Measurements from ENCODE around the gene CCDC43. TPM values are rescaled to one million over a fixed set of nuclear protein-coding genes. Genes with fewer than 3 reads are reported as not detected.

CCDC43 gene
- polyA plus RNA-seq, 1 donor (not counting 4 experiments of a cell fraction or from before 2014, with no cell fraction given): 23.0 TPM

GRCh38 chr17:44664867-44665266 is 24.7 kb downstream of the CCDC43 start:
- Histone ChIP-seq H3K4me2 (ENCODE audit: control insufficient read depth, extremely low read depth, insufficient read depth, low read depth, low read length) (no peak overlapping the region), H3K4me3 (ENCODE audit: control insufficient read depth in 2 of 3, extremely low read depth in 1 of 3, insufficient read depth in 2 of 3, low read depth in 1 of 3, low read length in 3 of 3) (no peak overlapping the region), H3K79me2 (ENCODE audit: control insufficient read depth, insufficient read depth, low read length) (no peaks in the 10 kb centered on the region), H3K9ac (ENCODE audit: control insufficient read depth, extremely low read depth, insufficient read depth, low read length) (no peak overlapping the region), H2AFZ (ENCODE audit: control insufficient read depth, low read length) (no peak overlapping the region), H3K9me3 (ENCODE audit: control insufficient read depth, low read depth, low read length) (no peaks in the 10 kb centered on the region), H3K4me1 (ENCODE audit: control insufficient read depth, extremely low read depth, insufficient read depth, low read length) (no peaks in the 10 kb centered on the region), H3K9me1 (ENCODE audit: control insufficient read depth, extremely low read depth, insufficient read depth, low read length) (no peaks in the 10 kb centered on the region), H3K27me3 (ENCODE audit: control insufficient read depth, extremely low read depth, insufficient read depth, low read length) (no peaks in the 10 kb centered on the region), H4K20me1 (ENCODE audit: control insufficient read depth, extremely low read depth, insufficient read depth, low read length) (no peaks in the 10 kb centered on the region), H3K27ac (ENCODE audit: control insufficient read depth, insufficient read depth, low read length) (no peak overlapping the region), H3K36me3 (ENCODE audit: control insufficient read depth in 2 of 2, extremely low read depth in 1 of 2, insufficient read depth in 2 of 2, low read length in 2 of 2) (no peaks in the 10 kb centered on the region)
- dilution Hi-C loops (cut with MboI; ENCODE audit: extremely low pct_ligation_motif_present, low sequenced_read_pairs): no loop called here
- FAIRE-seq (no peak), DNase-seq (ENCODE audit: low read depth, low spot score) (no peak)
- no peak for TF ChIP-seq EZH2 (IDR thresholded peaks at IDR 0.05; ENCODE audit: low read length)
- TF ChIP-seq CTCF (optimal IDR thresholded peaks at IDR 0.05 in 1 of 3, IDR thresholded peaks at IDR 0.05 in 1 of 3, conservative IDR thresholded peaks at IDR 0.05 in 1 of 3; ENCODE audit: extremely low read depth in 1 of 3, insufficient read depth in 2 of 3, low read length in 3 of 3): no peak

GRCh38 chr17:44663095-44663494 is 26.5 kb downstream of the CCDC43 start:
- no peak for FAIRE-seq
- DNase-seq (ENCODE audit: low read depth, low spot score): no peak
- dilution Hi-C loops (cut with MboI; ENCODE audit: extremely low pct_ligation_motif_present, low sequenced_read_pairs): no loop called here
- Histone ChIP-seq H3K27ac (ENCODE audit: control insufficient read depth, insufficient read depth, low read length) (no peak overlapping the region), H3K36me3 (ENCODE audit: control insufficient read depth in 2 of 2, extremely low read depth in 1 of 2, insufficient read depth in 2 of 2, low read length in 2 of 2) (no peaks in the 10 kb centered on the region), H3K79me2 (ENCODE audit: control insufficient read depth, insufficient read depth, low read length) (no peaks in the 10 kb centered on the region), H3K4me2 (ENCODE audit: control insufficient read depth, extremely low read depth, insufficient read depth, low read depth, low read length) (no peak overlapping the region), H3K4me1 (ENCODE audit: control insufficient read depth, extremely low read depth, insufficient read depth, low read length) (no peaks in the 10 kb centered on the region), H3K4me3 (ENCODE audit: control insufficient read depth in 2 of 3, extremely low read depth in 1 of 3, insufficient read depth in 2 of 3, low read depth in 1 of 3, low read length in 3 of 3) (no peak overlapping the region), H3K9me3 (ENCODE audit: control insufficient read depth, low read depth, low read length) (no peaks in the 10 kb centered on the region), H2AFZ (ENCODE audit: control insufficient read depth, low read length) (no peak overlapping the region), H3K9ac (ENCODE audit: control insufficient read depth, extremely low read depth, insufficient read depth, low read length) (no peak overlapping the region), H3K9me1 (ENCODE audit: control insufficient read depth, extremely low read depth, insufficient read depth, low read length) (no peaks in the 10 kb centered on the region), H3K27me3 (ENCODE audit: control insufficient read depth, extremely low read depth, insufficient read depth, low read length) (no peaks in the 10 kb centered on the region), H4K20me1 (ENCODE audit: control insufficient read depth, extremely low read depth, insufficient read depth, low read length) (no peaks in the 10 kb centered on the region)
- TF ChIP-seq EZH2 (IDR thresholded peaks at IDR 0.05; ENCODE audit: low read length) (no peak), CTCF (optimal IDR thresholded peaks at IDR 0.05 in 1 of 3, IDR thresholded peaks at IDR 0.05 in 1 of 3, conservative IDR thresholded peaks at IDR 0.05 in 1 of 3; ENCODE audit: extremely low read depth in 1 of 3, insufficient read depth in 2 of 3, low read length in 3 of 3) (no peak)

Data from keratinocyte (primary cell).